Measurements from ENCODE around the gene RECQL5.

DNA sequence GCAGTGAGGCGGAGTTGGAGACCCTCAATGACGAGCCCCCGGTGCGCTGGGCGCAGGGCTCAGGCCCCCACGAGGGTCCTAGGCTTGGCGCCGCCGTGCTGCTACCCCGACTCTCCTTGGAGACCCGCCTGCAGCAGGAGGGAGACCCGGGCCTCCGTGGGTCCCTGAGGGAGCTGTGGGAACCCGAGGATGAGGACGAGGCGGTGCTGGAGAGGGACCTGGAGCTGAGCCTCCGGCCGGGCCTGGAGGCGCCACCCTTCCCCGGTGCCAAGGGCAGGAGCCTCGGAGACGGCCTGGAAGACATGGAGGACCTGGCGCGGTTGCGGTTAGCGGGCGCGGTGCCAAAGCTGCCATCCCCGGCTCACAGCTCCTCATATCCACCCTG lies 77.0 kb downstream of the RECQL5 start:
- TF ChIP-seq, protein P1, sequence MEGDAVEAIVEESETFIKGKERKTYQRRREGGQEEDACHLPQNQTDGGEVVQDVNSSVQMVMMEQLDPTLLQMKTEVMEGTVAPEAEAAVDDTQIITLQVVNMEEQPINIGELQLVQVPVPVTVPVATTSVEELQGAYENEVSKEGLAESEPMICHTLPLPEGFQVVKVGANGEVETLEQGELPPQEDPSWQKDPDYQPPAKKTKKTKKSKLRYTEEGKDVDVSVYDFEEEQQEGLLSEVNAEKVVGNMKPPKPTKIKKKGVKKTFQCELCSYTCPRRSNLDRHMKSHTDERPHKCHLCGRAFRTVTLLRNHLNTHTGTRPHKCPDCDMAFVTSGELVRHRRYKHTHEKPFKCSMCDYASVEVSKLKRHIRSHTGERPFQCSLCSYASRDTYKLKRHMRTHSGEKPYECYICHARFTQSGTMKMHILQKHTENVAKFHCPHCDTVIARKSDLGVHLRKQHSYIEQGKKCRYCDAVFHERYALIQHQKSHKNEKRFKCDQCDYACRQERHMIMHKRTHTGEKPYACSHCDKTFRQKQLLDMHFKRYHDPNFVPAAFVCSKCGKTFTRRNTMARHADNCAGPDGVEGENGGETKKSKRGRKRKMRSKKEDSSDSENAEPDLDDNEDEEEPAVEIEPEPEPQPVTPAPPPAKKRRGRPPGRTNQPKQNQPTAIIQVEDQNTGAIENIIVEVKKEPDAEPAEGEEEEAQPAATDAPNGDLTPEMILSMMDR (IDR thresholded peaks at IDR 0.05) = no peak
- no peak for TF ChIP-seq EP300 (IDR thresholded peaks at IDR 0.05)

All from tibial nerve (tissue), 4 donors.